NOMO-1 (cell line): ENCODE measurements around the gene PRR11.
"Not testable (repeated sequence)": the region's sequence is repeated elsewhere in the genome, so short reads cannot be mapped to it uniquely, and the experiment has no call there.

Source experiments
- DNase-seq, 2 experiments: peaks; one replicate each; lab custom pipeline; 2025; ENCODE audit not compliant: unreplicated experiment in 2 of 2; lab: John Stamatoyannopoulos, UW

PRR11 gene

GRCh38 chr17:59202320-59202719 lies 46.8 kb downstream of the PRR11 start:
- no peak for DNase-seq

DNA sequence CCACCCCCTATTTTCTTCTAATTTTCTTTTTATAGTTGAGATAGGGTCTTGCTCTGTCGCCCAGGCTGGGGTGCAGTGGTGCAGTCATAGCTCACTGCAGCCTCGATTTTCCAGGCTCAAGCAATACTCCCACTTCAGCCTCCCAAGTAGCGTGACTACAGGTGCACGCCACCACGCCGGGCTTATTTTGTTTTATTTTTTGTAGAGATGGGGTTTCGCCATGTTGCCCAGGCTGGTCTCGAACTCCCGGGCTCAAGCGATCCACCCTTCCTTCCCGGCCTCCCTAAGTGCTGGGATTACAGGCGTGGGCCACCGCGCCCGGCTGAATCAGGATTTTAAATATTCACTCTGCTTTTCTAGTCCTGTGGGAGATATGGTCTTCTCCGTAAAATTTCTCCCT lies 63.8 kb downstream of the PRR11 start:
- DNase-seq: no peak

DNA sequence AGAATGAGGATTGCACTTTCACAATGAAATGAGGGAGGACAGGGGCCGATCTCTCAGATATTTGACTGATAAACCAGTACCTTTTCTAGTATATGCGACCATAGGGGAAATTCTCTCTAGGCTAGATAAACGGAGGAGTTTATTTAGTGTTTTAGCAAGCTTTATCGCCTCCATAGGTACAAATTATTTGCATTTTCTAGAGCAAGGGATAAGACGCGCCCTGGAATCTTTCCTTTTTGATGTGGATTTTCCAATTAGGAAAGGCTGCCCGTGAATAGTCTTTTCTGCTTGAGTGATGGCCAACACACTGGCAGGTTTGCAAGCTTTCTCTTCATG lies 64.4 kb downstream of the PRR11 start:
- DNase-seq: no peak

- DNase-seq: peak; percentile 94 to 95
Measured at GRCh38 chr17:59220328-59221158, 65.0 kb downstream of the PRR11 start, which contains the start of gene GDPD1. Gene GDPD1, plus strand, starts transcription at chr17:59220511. Its CDS starts 99 bp downstream, at chr17:59220610.

DNA sequence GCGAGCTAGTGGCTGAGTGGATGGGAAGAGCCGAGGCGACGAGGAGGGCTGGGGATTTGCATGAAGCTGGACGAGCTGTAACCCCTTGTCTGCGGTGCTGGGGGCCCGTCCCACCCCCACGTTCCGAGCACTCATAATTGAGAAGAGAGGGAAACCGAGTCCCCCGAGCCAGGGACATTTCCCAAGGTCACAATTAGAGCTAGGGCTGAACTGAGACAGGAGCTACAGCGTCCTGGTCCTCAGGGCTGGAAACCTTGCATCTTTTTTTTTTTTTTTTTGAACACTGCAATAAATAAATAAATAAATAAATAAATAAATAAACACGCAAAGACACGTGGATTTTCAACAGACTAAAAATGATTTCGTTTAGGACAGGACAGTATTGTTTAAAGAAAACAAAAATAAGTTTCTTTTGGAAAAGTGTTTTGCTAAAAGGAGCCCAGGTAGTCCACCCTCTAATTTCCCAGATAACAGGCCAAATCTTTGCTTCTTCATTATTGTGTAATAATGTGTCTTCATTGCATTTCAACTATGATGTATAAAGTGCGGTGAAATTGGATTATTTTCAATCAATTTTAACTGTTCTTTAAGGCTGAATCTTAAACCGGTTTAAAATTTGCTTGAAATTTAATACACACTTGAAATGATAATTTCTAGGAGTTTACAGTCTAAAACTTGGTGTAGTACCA lies 65.8 kb downstream of the PRR11 start:
- no peak for DNase-seq

GRCh38 chr17:59223813-59224212 lies 68.3 kb downstream of the PRR11 start:
- DNase-seq: no peak

DNA sequence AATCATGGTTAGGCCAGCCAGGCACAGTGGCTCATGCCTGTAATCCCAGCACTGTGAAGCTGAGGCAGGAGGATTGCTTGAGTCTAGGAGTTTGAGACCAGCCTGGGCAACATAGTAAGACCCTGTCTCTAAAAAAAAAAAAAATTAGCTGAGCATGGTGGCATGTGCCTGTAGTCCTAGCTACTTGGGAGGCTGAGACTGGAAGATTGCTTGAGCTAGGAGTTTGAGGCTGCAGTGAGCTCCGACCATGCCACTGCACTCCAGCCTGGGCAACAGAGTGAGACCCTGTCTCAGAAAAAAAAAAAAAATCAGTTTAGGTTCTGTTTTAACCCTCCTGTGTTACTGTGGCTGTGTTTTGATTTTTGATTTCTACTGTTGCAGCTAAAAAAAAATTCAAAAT lies 73.0 kb downstream of the PRR11 start:
- not testable (repeated sequence) for DNase-seq

GRCh38 chr17:59230764-59231163 lies 75.2 kb downstream of the PRR11 start:
- DNase-seq: no peak

- DNase-seq: no peak
Measured at GRCh38 chr17:59234631-59235030, 79.1 kb downstream of the PRR11 start.

- no peak for DNase-seq
Measured at GRCh38 chr17:59238906-59239305, 83.4 kb downstream of the PRR11 start.

- no peak for DNase-seq
Measured at GRCh38 chr17:59244081-59244480, 88.5 kb downstream of the PRR11 start.
